Measurements from ENCODE around the gene MAGI2.

MAGI2 gene

DNA sequence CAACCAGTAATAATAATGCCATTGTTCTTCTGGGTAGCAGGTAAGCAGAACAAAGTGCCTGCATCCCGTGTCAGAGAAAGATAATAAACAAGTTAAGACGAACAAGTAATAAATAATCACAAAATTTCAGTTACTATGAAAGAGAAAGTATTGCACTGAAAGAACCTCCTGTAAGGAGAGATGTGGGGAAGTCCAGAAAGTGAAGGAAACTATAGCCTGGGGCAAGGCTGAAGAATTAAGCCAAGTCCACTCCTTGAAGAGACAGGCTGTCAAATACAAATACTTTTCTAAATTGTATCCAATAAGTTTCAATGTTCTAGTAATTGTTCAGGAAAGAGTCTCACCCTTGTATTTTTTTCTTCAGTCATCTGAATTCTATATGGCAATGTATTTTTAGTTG is 611.4 kb downstream of the MAGI2 start:
- H3K36me3 Mint-ChIP-seq (ENCODE audit: low read depth): no peaks in the 10 kb centered on the region
- H3K27ac Mint-ChIP-seq: no peak overlapping the region
- no peaks in the 10 kb centered on the region for H3K27me3 Mint-ChIP-seq (ENCODE audit: low read depth)
- no peaks in the 10 kb centered on the region for H3K4me1 Mint-ChIP-seq (ENCODE audit: low read depth)
- no peak overlapping the region for H3K4me3 Mint-ChIP-seq
- peaks cover 4% of the 10 kb centered on the region for H3K9me3 Mint-ChIP-seq
- no peak for DNase-seq (ENCODE audit: low spot score)

DNA sequence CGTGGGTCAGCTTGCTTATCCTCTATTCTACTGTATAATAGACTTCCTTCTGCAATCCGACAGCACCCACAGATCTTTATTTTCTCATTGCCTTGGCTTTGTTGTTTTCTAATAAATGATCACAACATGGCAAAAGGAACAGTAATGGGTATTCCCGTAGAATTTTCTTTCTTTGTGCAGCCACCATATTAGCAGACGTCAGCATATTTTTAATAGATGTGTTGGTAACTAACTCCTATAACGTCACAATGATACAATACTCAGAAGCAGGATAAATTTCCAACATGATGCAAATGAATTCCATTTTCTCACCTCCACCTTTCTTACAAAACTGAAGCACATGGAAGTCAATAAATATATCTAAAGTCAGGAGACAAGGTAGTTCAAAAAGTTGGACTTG is 617.6 kb downstream of the MAGI2 start:
- no peaks in the 10 kb centered on the region for H3K27me3 Mint-ChIP-seq (ENCODE audit: low read depth)
- H3K4me3 Mint-ChIP-seq: no peak overlapping the region
- peaks cover 15% of the 10 kb centered on the region for H3K9me3 Mint-ChIP-seq
- DNase-seq (ENCODE audit: low spot score): no peak
- no peak overlapping the region for H3K27ac Mint-ChIP-seq
- no peaks in the 10 kb centered on the region for H3K36me3 Mint-ChIP-seq (ENCODE audit: low read depth)
- H3K4me1 Mint-ChIP-seq (ENCODE audit: low read depth): no peaks in the 10 kb centered on the region

DNA sequence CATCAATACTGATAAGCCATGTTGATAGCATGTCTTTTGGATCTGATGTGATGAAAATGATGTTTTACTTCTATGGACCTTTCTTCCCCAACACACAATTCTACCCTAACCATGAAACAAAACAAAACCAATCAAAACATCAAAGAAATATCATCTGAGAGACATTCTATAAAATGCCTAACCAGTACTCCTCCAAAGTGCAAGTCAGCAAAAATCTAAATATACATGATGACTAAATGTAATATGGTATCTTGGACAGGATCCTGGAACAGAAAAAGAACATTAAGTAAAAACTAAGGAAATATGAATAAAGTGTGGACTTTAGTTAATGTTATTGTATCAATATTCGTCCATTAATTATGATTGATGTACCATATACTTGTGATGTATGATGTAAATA is 625.1 kb downstream of the MAGI2 start:
- Mint-ChIP-seq H3K27me3 (ENCODE audit: low read depth) (no peaks in the 10 kb centered on the region), H3K27ac (no peak overlapping the region), H3K4me1 (ENCODE audit: low read depth) (no peaks in the 10 kb centered on the region), H3K9me3 (peaks cover 2% of the 10 kb centered on the region), H3K4me3 (no peak overlapping the region), H3K36me3 (ENCODE audit: low read depth) (no peaks in the 10 kb centered on the region)
- DNase-seq (ENCODE audit: low spot score): no peak

DNA sequence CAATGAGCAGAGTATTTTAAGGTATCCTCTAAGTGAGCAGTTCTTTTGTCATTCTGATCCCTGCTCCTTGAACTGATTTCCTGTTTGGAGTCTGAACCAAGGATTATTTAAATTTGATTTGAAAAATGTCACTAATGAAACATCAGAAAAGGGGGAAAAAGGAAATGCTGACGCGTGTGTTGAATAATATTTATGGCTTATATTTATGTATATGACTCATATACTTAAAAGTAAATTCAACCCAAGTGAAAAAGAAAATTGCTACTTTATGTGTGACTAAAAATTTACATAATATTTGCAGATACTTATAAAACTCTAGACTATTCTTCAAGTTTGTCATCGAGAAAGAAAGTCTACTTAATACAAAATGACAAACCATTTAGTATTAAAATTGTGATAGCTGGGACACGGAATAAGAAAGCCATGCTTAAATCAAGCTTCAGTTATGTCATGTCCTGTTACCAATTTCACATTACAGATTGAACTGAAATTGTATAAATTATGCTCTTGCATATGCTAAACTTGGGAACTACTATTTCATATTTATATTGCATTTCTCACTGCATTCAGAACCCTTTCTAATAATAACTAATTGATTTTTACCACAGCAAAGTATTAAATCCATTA is 649.9 kb downstream of the MAGI2 start:
- Mint-ChIP-seq H3K27ac (no peak overlapping the region), H3K4me1 (ENCODE audit: low read depth) (no peaks in the 10 kb centered on the region), H3K27me3 (ENCODE audit: low read depth) (no peaks in the 10 kb centered on the region), H3K4me3 (no peak overlapping the region), H3K9me3 (peaks cover 6% of the 10 kb centered on the region), H3K36me3 (ENCODE audit: low read depth) (no peaks in the 10 kb centered on the region)
- no peak for DNase-seq (ENCODE audit: low spot score)

DNA sequence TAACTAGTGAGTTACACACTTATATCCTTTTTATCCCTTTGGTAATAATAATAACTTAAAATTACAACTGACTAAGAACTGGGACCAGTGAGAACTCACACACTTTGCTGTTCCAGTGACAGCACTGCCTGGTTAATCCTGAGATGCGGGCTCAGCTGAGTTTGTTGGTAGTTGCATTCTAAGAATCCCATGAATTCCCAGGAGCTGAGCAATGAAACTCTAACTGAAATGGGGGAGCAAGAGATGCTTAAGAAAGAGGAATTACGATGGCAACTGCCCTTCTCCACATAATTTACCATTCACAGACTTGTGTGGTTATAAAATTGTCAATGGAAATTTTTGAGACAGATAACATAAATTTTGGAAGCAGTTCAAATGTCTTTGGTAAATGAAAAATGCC is 659.4 kb downstream of the MAGI2 start:
- H3K4me3 Mint-ChIP-seq: no peak overlapping the region
- H3K27me3 Mint-ChIP-seq (ENCODE audit: low read depth): no peaks in the 10 kb centered on the region
- H3K9me3 Mint-ChIP-seq: peaks cover 13% of the 10 kb centered on the region
- no peaks in the 10 kb centered on the region for H3K36me3 Mint-ChIP-seq (ENCODE audit: low read depth)
- H3K4me1 Mint-ChIP-seq (ENCODE audit: low read depth): no peaks in the 10 kb centered on the region
- no peak overlapping the region for H3K27ac Mint-ChIP-seq
- DNase-seq (ENCODE audit: low spot score): no peak

DNA sequence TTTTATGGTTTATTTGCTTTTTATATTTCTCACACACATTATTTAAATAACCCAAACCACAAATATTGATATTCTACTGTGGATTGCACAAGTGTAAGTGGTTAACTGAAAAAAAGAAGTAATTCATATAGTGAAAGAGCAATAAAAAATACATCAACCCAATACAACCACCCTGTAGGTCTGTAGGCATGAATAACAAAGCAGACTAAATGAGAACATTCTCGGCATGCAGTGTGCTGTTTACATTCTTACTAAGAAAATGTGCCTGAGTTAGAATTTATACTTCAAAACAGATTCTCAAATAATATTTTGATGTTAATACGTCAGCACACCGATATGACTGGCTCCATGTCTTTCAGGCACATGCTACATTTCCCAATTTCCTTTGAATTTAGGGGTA is 660.8 kb downstream of the MAGI2 start:
- Mint-ChIP-seq H3K9me3 (peaks cover 13% of the 10 kb centered on the region), H3K4me1 (ENCODE audit: low read depth) (no peaks in the 10 kb centered on the region), H3K27ac (no peak overlapping the region), H3K36me3 (ENCODE audit: low read depth) (no peaks in the 10 kb centered on the region), H3K27me3 (ENCODE audit: low read depth) (no peaks in the 10 kb centered on the region), H3K4me3 (no peak overlapping the region)
- no peak for DNase-seq (ENCODE audit: low spot score)

DNA sequence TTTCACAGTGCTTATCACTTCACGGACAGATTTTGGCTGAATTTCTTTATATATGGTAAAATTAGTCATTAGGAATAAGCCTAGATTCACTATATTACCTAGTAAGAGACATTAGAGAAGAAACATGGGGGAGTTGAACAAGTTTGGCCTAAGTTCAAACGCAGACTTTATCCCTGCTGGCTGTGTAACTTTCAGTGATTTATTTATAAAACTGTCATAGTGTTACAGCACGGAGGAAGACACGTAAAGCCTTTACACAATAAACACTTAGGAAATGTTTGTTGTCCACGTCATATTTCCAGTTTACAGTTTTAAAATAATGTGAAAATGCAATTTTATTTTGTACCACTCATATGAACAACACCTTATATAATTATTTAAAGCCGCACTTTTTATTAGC is 661.5 kb downstream of the MAGI2 start:
- Mint-ChIP-seq H3K27me3 (ENCODE audit: low read depth) (no peaks in the 10 kb centered on the region), H3K4me1 (ENCODE audit: low read depth) (no peaks in the 10 kb centered on the region), H3K9me3 (peaks cover 13% of the 10 kb centered on the region), H3K36me3 (ENCODE audit: low read depth) (no peaks in the 10 kb centered on the region), H3K4me3 (no peak overlapping the region), H3K27ac (no peak overlapping the region)
- no peak for DNase-seq (ENCODE audit: low spot score)

DNA sequence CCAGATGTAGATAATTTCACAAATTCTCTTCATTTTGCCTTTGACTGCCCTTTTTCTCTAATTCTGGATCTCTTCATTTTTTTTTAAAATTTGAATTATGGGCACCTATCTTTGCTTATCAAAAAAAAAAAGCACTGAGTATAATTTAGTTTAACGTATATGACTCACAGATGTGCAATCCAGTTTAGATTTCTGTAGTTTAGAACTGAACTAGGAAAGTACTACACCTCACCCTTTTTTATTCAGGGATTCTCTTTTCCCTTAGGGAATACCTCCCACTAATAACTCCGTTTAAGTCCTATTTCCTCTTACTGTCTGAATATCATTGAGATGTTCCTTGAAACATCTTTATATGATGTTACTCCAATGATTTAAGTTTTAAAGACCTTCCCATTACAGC is 665.0 kb downstream of the MAGI2 start:
- H3K36me3 Mint-ChIP-seq (ENCODE audit: low read depth): no peaks in the 10 kb centered on the region
- peaks cover 9% of the 10 kb centered on the region for H3K9me3 Mint-ChIP-seq
- DNase-seq (ENCODE audit: low spot score): no peak
- no peak overlapping the region for H3K27ac Mint-ChIP-seq
- no peaks in the 10 kb centered on the region for H3K27me3 Mint-ChIP-seq (ENCODE audit: low read depth)
- no peak overlapping the region for H3K4me3 Mint-ChIP-seq
- H3K4me1 Mint-ChIP-seq (ENCODE audit: low read depth): no peaks in the 10 kb centered on the region

DNA sequence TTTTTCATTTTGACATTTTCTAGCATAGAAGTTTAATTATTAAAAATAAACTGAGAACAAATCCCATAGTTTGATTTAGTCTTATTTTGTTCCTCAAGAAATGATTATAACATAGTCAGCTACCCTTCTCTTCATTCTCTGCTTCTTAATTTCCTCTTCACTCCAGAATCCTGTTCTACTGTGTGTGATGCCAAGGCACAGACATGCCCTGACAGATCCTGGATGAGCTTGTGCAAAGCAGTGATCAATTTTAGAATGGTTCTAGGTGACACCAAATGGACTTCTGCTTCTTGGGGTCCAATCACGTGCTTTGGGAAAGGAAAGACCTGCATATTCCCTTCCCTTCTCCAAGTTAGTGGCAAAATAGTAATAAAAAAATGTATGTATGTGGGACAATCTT is 665.6 kb downstream of the MAGI2 start:
- Mint-ChIP-seq H3K36me3 (ENCODE audit: low read depth) (no peaks in the 10 kb centered on the region), H3K27me3 (ENCODE audit: low read depth) (no peaks in the 10 kb centered on the region), H3K4me3 (no peak overlapping the region), H3K9me3 (peaks cover 9% of the 10 kb centered on the region), H3K27ac (no peak overlapping the region), H3K4me1 (ENCODE audit: low read depth) (no peaks in the 10 kb centered on the region)
- DNase-seq (ENCODE audit: low spot score): no peak

DNA sequence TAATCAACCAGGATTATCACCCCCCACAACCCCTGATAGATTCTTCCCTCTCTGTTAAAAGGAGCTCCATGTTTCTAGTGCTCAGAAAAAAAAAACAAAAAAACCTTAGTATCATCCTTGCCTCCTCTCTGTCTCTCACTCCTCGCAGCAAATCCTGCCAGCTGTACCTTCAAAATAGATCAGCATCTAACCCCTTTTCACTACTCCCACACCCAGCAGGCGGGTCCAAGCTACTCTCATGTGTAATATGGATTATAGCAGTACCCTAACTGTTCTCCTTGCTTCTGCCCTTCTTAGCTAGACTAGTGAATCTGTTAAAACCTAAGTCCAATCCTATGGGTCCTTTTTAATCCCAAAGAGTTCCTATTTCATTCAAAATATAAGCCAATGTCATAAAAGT is 667.4 kb downstream of the MAGI2 start:
- peaks cover 9% of the 10 kb centered on the region for H3K9me3 Mint-ChIP-seq
- no peak for DNase-seq (ENCODE audit: low spot score)
- H3K4me3 Mint-ChIP-seq: no peak overlapping the region
- no peaks in the 10 kb centered on the region for H3K36me3 Mint-ChIP-seq (ENCODE audit: low read depth)
- no peak overlapping the region for H3K27ac Mint-ChIP-seq
- no peaks in the 10 kb centered on the region for H3K27me3 Mint-ChIP-seq (ENCODE audit: low read depth)
- H3K4me1 Mint-ChIP-seq (ENCODE audit: low read depth): no peaks in the 10 kb centered on the region

DNA sequence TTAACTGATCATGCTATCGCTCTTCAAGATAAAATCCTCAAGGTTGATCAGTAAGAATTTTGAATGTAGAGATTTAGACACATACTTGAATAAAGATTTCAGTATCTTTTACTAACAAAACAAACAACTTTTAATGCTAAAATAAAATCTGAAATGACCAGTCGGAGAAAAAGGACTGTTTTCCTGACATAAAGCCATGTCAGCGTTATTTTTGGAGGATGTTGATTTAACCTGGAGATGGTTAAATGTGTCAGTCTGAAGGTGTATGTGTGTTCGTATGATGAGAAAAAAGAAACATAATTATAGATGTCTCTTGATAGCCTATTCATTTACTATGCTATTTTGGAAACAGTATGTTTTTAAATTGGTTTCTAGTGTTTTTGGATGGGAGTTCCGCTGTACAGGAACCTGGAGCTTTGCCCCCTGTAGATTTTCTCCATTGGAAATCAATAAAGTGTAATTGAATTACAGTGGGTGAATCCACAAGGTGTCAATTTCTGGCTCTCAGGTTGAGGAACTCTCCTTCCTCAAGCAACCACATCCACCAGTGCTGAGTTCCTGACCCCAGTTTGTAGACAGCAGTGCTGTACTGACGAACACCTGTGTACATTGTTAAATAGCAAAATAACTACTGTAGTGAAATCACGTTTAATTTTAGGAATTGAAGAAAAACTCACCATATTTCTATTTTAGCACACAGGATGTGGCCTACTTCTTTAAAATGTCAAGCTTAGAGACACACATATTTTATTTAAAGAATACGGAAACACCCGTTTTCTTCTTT is 670.1 kb downstream of the MAGI2 start:
- Mint-ChIP-seq H3K9me3 (peaks cover 9% of the 10 kb centered on the region), H3K27ac (no peak overlapping the region), H3K4me3 (no peak overlapping the region), H3K4me1 (ENCODE audit: low read depth) (no peaks in the 10 kb centered on the region), H3K36me3 (ENCODE audit: low read depth) (no peaks in the 10 kb centered on the region), H3K27me3 (ENCODE audit: low read depth) (no peaks in the 10 kb centered on the region)
- no peak for DNase-seq (ENCODE audit: low spot score)

DNA sequence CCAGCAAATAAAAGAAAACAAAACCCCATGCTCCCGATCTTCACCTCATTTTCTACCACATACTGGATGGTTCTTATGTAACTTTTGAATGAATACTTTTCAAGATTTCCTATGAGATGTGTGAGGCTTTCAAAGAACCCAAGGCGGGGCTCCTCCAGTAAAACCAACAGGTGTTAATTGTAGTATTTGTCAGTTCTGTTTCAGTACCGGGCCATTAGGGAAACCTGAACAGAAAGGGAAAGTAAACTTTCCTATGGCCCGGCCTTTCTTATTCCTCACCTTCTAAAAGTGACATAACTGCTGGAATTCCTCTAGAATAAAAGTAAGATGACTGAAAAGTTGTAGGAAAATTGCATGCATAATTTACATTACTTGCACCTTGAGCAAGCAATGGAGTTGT is 672.9 kb downstream of the MAGI2 start:
- no peak for DNase-seq (ENCODE audit: low spot score)
- no peaks in the 10 kb centered on the region for H3K36me3 Mint-ChIP-seq (ENCODE audit: low read depth)
- H3K27ac Mint-ChIP-seq: no peak overlapping the region

DNA sequence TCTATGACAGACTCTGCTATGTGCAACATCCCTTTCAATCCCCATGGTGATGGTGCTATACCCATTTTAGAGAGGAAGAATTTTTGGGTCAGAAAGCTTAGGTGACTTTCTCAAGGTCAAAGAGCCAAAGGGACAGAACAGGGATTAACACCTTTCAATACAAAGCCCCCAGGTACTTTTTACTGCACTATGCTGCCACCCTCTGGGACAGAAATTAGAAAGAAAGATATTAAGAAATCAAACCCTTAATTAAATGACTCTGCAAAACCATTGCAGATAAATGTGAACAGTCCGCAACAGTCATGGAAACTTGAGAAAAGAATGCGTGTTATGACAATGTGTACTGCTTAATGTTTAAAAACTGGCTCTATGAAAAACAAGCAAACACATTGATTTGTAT is 673.7 kb downstream of the MAGI2 start:
- Mint-ChIP-seq H3K27ac (no peak overlapping the region), H3K4me1 (ENCODE audit: low read depth) (no peaks in the 10 kb centered on the region), H3K9me3 (no peaks in the 10 kb centered on the region), H3K27me3 (ENCODE audit: low read depth) (no peaks in the 10 kb centered on the region), H3K36me3 (ENCODE audit: low read depth) (no peaks in the 10 kb centered on the region), H3K4me3 (no peak overlapping the region)
- no peak for DNase-seq (ENCODE audit: low spot score)

More for the DNA sequence above, 672.9 kb downstream of the MAGI2 start:
- H3K27me3 Mint-ChIP-seq (ENCODE audit: low read depth): no peaks in the 10 kb centered on the region
- H3K4me1 Mint-ChIP-seq (ENCODE audit: low read depth): no peaks in the 10 kb centered on the region
- no peak overlapping the region for H3K4me3 Mint-ChIP-seq
- H3K9me3 Mint-ChIP-seq: no peaks in the 10 kb centered on the region

DNA sequence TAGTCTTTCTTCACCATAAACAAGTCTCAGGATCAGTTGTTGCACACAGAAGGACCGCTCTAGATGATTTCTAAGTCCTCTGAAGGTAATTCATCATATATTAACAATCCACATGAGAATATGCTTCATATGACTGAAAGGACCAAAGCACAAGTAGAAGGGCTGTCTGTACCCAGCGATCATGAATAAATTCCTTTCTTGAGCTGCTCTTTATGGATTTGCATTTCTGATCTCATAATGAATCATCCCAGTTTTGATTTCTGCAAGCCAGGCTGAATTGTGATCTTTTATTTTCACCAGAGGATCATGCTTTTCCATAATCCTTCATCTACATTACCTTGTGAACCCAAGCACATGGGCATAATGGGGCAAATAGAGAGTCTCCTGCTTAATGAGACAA is 675.6 kb downstream of the MAGI2 start:
- Mint-ChIP-seq H3K9me3 (no peaks in the 10 kb centered on the region), H3K4me1 (ENCODE audit: low read depth) (no peaks in the 10 kb centered on the region), H3K4me3 (no peak overlapping the region), H3K27me3 (ENCODE audit: low read depth) (no peaks in the 10 kb centered on the region), H3K27ac (no peak overlapping the region), H3K36me3 (ENCODE audit: low read depth) (no peaks in the 10 kb centered on the region)
- DNase-seq (ENCODE audit: low spot score): no peak
